Lung (tissue), 12 donors: ENCODE data around the gene ALG6. TPM values are rescaled to one million over a fixed set of nuclear protein-coding genes. Genes with fewer than 3 reads are reported as not detected.
"Not testable (repeated sequence)": the region's sequence is repeated elsewhere in the genome, so short reads cannot be mapped to it uniquely, and the experiment has no call there.

Source experiments
- ATAC-seq: fragments of 200-7000 bp; cut with Tn5 transposase; one replicate; pipeline ENCODE4 v1.9.1; 2020; ENCODE audit warnings: moderate number of reproducible peaks; ENCODE audit not compliant: insufficient read depth, low FRiP score
- DNase-seq, 3 donors: peaks; one replicate each; pipeline ENCODE4 v3.0.0-alpha.2; 2013 to 2017
- H3K27ac ChIP-seq, 2 donors: one replicate each; pipeline ENCODE4 v1.5.1; 2013; ENCODE audit warnings: mild to moderate bottlenecking in 2 of 2, moderate library complexity in 2 of 2, control low read depth in 1 of 2, inconsistent platforms in 1 of 2, low read depth in 1 of 2, low read length in 1 of 2
- H3K27me3 ChIP-seq, 3 donors: one replicate each; pipeline ENCODE4 v1.5.1; 2013; ENCODE audit warnings: low read length in 2 of 3; ENCODE audit not compliant: control insufficient read depth in 3 of 3, insufficient read depth in 3 of 3
- H3K36me3 ChIP-seq, 4 donors: one replicate each; pipeline ENCODE4 v1.5.1; 2013; ENCODE audit warnings: low read length in 4 of 4, mild to moderate bottlenecking in 1 of 4, moderate library complexity in 1 of 4; ENCODE audit not compliant: control insufficient read depth in 4 of 4, insufficient read depth in 4 of 4
- H3K4me1 ChIP-seq, 5 donors: one replicate each; pipeline ENCODE4 v1.5.1; 2013; ENCODE audit warnings: low read length in 5 of 5, mild to moderate bottlenecking in 2 of 5, moderate library complexity in 1 of 5; ENCODE audit not compliant: control insufficient read depth in 5 of 5, insufficient read depth in 5 of 5
- H3K4me3 ChIP-seq: one replicate; pipeline ENCODE4 v1.5.1; 2013; ENCODE audit warnings: mild to moderate bottlenecking, control low read depth, moderate library complexity
- H3K9ac ChIP-seq, 2 donors: one replicate each; pipeline ENCODE4 v1.5.1; 2013; ENCODE audit warnings: low read length in 2 of 2, control low read depth in 1 of 2; ENCODE audit not compliant: insufficient read depth in 1 of 2
- H3K9me3 ChIP-seq, 4 donors: one replicate each; pipeline ENCODE4 v1.5.1; 2013; ENCODE audit warnings: low read length in 3 of 4, mild to moderate bottlenecking in 1 of 4, moderate library complexity in 1 of 4; ENCODE audit not compliant: control insufficient read depth in 4 of 4, insufficient read depth in 3 of 4
- CTCF ChIP-seq: IDR thresholded peaks from 2 replicates; pipeline ENCODE4 v1.5.1; 2012; ENCODE audit warnings: mild to moderate bottlenecking; ENCODE audit errors: control extremely low read depth, extremely low read depth
- WGBS, 2 donors: extraction: QIAGEN DNeasy Blood & Tissue Kit; methylation state at CpG; one replicate each; pipeline ENCODE4 v1.1.7; 2013; 5-methylcytosine and 5-hydroxymethylcytosine counted together
- polyA plus RNA-seq, 2 donors: library from polyadenylated mRNA; stranded (reverse); fragments of 200-250 nt; gene quantifications; one replicate each; pipeline ENCODE4 v1.2.1, GENCODE V29; 2013
- total RNA-seq, 2 donors: library from RNA; depleted of rRNA in 1 of 2; stranded (reverse); fragments of >200 nt in 1 of 2; gene quantifications; one replicate each; pipeline ENCODE4 v1.2.1, GENCODE V29; 2014 to 2021
- donor health status: control.
- donor health status: control.
- donor health status: Bipolar disorder and iron deficiency.
- donor health status: healthy.
- donor health status: DM: yes; HTN: yes; CAD: no.

The ALG6 gene
- total and polyA plus RNA-seq, 4 donors, result 8.2 to 25.3 (median 11.8) TPM

DNA sequence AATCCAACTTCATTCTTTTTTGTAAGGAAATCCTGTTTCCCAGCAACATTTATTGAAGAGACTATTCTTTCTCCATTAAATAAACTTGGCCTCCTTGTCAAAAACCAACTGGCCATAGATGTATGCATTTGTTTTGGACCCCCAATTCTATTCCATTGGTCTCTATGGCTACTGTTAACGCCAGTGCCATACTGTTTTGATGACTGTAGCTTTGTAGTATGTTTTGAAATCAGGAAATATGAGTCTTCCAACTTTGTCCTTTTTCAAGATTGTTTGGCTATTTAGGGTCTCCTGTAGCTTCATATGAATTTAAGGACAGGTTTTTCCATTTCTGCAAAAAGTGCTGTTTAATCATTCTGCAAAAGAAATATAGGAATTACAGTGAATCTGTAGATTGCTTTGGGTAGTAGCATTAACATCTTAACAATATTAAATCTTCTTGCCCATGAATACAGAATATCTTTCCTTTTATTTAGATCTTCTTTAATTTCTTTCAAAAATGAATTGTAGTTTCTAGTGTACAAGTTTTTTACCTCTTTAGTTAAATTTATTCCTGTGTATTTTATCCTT lies 94.3 kb downstream of the ALG6 start:
- Histone ChIP-seq H3K9me3 (peaks cover 0 to 6% (median 0%) of the 10 kb centered on the region in 4 donors), H3K4me1 (no peaks in the 10 kb centered on the region), H3K27me3 (no peaks in the 10 kb centered on the region), H3K9ac (no peak overlapping the region), H3K36me3 (peaks cover 0 to 6% (median 2%) of the 10 kb centered on the region in 4 donors), H3K4me3 (no peak overlapping the region), H3K27ac (no peak overlapping the region)
- TF ChIP-seq CTCF, result no peak
- DNase-seq (no peak), ATAC-seq (no peak)
- WGBS, 2 donors, result 98 to 100% methylated on average over 1 of the region's 1 CpG

- DNase-seq, result no peak
- H3K9ac ChIP-seq, result no peak overlapping the region
Observed at GRCh38 chr1:63463248-63463647, 95.8 kb downstream of the ALG6 start.

DNA sequence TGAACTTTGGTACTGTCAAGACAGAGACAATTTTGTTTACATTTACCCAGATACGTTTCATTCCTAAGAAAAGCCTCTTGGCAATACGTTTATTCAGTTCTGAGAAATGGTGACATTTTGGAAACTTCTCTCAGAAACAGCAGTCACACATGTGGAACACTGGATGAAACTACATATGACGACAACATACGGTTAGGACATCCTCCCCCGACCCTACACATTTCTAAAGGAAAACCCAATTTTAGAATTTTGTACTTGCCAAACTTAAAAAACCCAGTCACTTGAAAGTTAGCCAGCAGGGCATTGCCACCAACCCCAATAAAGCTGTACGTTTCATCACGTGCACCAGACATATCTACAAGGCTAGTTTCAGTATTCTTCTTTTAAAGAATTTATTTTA lies 98.8 kb downstream of the ALG6 start:
- no peak overlapping the region for H3K27ac ChIP-seq
- no peak for TF ChIP-seq CTCF
- H3K27me3 ChIP-seq, result no peaks in the 10 kb centered on the region
- DNase-seq (no peak), ATAC-seq (no peak)
- peaks cover 0 to 6% (median 2%) of the 10 kb centered on the region in 4 donors for H3K36me3 ChIP-seq
- H3K9ac ChIP-seq, result no peak overlapping the region
- peaks cover 0 to 6% (median 0%) of the 10 kb centered on the region in 4 donors for H3K9me3 ChIP-seq
- no peaks in the 10 kb centered on the region for H3K4me1 ChIP-seq
- no peak overlapping the region for H3K4me3 ChIP-seq
- WGBS, 2 donors, result 70 to 84% methylated on average over 7 of the region's 7 CpGs

More at GRCh38 chr1:63463248-63463647, 95.8 kb downstream of the ALG6 start:
- no peak for TF ChIP-seq CTCF
- Histone ChIP-seq H3K27me3 (no peaks in the 10 kb centered on the region), H3K4me3 (no peak overlapping the region), H3K27ac (no peak overlapping the region), H3K4me1 (no peaks in the 10 kb centered on the region), H3K9me3 (peaks cover 0 to 6% (median 0%) of the 10 kb centered on the region in 4 donors), H3K36me3 (peaks cover 0 to 6% (median 2%) of the 10 kb centered on the region in 4 donors)
- no peak for ATAC-seq
- WGBS, 2 donors, result 27 to 58% methylated on average over 3 of the region's 3 CpGs

GRCh38 chr1:63466759-63467158 lies 99.3 kb downstream of the ALG6 start:
- TF ChIP-seq CTCF, result no peak

GRCh38 chr1:63468683-63469082 lies 101.3 kb downstream of the ALG6 start:
- not testable (repeated sequence) for H3K4me3 ChIP-seq, H3K9me3 ChIP-seq, H3K9ac ChIP-seq, H3K4me1 ChIP-seq, DNase-seq, ATAC-seq, H3K27ac ChIP-seq, H3K36me3 ChIP-seq, H3K27me3 ChIP-seq
- whole genome bisulfite sequencing, 2 donors, result 98% methylated on average over 5 of the region's 5 CpGs

More at GRCh38 chr1:63466759-63467158, 99.3 kb downstream of the ALG6 start:
- ATAC-seq (no peak), DNase-seq (no peak)
- Histone ChIP-seq H3K27ac (no peak overlapping the region), H3K4me3 (no peak overlapping the region), H3K9me3 (peaks cover 0 to 3% (median 0%) of the 10 kb centered on the region in 4 donors), H3K27me3 (no peaks in the 10 kb centered on the region), H3K36me3 (peaks cover 0 to 3% (median 0%) of the 10 kb centered on the region in 4 donors), H3K9ac (no peak overlapping the region), H3K4me1 (no peaks in the 10 kb centered on the region)
- WGBS, 2 donors, result 91 to 96% methylated on average over 3 of the region's 3 CpGs
